ENCODE results near the gene SMIM10L2A. TPM values are rescaled to one million over a fixed set of nuclear protein-coding genes. Genes with fewer than 3 reads are reported as not detected.

The SMIM10L2A gene
- total and polyA plus RNA-seq, 2 experiments from 2014 or later = 1.4 to 5.6 TPM

DNA sequence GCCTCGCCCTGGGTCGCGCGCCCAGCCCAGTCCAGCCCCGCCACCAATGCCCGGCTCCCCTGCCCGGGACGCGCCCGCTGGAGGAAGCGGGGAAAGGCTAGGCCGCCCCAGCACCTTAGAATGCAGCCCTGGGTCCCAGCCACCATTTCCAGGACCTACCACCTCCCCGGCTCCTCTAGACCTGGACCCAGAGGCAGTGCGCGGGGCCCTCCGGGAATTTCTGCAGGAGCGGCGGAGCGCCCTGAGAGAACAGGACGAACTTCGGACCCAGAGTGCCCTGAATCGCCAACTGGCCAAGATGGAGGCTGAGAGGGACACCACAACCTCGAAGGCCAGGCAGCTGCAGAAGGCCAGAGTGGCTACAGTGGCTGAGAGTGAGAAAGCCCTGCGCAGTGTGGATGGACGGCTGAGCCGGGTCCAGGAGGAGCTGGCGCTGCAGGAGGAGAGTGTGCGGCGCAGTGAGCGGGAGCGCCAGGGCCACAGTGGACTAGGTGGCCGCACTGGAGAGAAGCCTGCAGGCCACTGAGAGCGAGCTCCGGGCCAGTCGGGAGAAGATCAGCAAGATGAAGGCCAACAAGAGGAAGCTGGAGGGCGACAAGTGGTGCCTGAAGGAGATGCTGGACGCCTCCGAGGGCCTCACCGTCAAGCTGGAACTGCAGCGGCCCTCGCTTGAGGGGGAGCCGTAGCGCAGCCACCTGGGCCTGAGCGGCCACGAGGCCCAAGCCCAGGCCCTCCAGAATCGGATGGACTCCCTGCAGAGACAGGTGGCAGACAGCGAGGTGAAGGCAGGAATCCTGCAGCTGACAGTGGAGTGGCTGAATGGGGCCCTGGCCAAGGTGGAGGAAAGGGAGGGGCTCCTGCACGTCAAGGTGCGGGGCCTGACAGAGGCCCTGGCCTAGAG is 15.5 kb downstream of the SMIM10L2A start:
- H3F3A ChIP-seq (replicated peaks; ENCODE audit: low read depth) = no peaks in the 10 kb centered on the region
- TF ChIP-seq POLR2AphosphoS5 (IDR thresholded peaks at IDR 0.05; ENCODE audit: low read depth) (no peak), JUNB (IDR thresholded peaks at IDR 0.05; ENCODE audit: unreplicated experiment) (no peak)
- TF ChIP-seq, protein P1, sequence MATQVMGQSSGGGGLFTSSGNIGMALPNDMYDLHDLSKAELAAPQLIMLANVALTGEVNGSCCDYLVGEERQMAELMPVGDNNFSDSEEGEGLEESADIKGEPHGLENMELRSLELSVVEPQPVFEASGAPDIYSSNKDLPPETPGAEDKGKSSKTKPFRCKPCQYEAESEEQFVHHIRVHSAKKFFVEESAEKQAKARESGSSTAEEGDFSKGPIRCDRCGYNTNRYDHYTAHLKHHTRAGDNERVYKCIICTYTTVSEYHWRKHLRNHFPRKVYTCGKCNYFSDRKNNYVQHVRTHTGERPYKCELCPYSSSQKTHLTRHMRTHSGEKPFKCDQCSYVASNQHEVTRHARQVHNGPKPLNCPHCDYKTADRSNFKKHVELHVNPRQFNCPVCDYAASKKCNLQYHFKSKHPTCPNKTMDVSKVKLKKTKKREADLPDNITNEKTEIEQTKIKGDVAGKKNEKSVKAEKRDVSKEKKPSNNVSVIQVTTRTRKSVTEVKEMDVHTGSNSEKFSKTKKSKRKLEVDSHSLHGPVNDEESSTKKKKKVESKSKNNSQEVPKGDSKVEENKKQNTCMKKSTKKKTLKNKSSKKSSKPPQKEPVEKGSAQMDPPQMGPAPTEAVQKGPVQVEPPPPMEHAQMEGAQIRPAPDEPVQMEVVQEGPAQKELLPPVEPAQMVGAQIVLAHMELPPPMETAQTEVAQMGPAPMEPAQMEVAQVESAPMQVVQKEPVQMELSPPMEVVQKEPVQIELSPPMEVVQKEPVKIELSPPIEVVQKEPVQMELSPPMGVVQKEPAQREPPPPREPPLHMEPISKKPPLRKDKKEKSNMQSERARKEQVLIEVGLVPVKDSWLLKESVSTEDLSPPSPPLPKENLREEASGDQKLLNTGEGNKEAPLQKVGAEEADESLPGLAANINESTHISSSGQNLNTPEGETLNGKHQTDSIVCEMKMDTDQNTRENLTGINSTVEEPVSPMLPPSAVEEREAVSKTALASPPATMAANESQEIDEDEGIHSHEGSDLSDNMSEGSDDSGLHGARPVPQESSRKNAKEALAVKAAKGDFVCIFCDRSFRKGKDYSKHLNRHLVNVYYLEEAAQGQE (IDR thresholded peaks at IDR 0.05; ENCODE audit: unreplicated experiment) = no peak
- H3K9me2 ChIP-seq (ENCODE audit: insufficient read depth) = no peaks in the 10 kb centered on the region
- Mint-ChIP-seq H3K4me1 (no peaks in the 10 kb centered on the region), H3K9me3 (no peaks in the 10 kb centered on the region; the same call in 2 of the 3 replicates), H3K36me3 (ENCODE audit: low read depth) (no peaks in the 10 kb centered on the region), H3K27ac (no peak overlapping the region), H3K4me3 (no peak overlapping the region), H3K27me3 (ENCODE audit: insufficient read depth, low read depth, poor library complexity) (peaks cover 10% of the 10 kb centered on the region)
- no peak overlapping the region for H3K4me2 ChIP-seq
- H3K27me3 ChIP-seq (ENCODE audit: insufficient read depth) = no peaks in the 10 kb centered on the region
- H2AFZ ChIP-seq = no peak overlapping the region
- no peak overlapping the region for H3K4me3 ChIP-seq
- no peaks in the 10 kb centered on the region for H3K4me1 ChIP-seq (ENCODE audit: insufficient read depth)
- no peak for ATAC-seq
- no peaks in the 10 kb centered on the region for H4K20me1 ChIP-seq (replicated peaks; ENCODE audit: insufficient read depth)
- H3K79me2 ChIP-seq (replicated peaks; ENCODE audit: insufficient read depth) = no peaks in the 10 kb centered on the region
- H3K36me3 ChIP-seq (ENCODE audit: insufficient read depth) = no peaks in the 10 kb centered on the region
- no peak overlapping the region for H3K27ac ChIP-seq (ENCODE audit: low read depth)
- DNase-seq (ENCODE audit: low spot score) = no peak

DNA sequence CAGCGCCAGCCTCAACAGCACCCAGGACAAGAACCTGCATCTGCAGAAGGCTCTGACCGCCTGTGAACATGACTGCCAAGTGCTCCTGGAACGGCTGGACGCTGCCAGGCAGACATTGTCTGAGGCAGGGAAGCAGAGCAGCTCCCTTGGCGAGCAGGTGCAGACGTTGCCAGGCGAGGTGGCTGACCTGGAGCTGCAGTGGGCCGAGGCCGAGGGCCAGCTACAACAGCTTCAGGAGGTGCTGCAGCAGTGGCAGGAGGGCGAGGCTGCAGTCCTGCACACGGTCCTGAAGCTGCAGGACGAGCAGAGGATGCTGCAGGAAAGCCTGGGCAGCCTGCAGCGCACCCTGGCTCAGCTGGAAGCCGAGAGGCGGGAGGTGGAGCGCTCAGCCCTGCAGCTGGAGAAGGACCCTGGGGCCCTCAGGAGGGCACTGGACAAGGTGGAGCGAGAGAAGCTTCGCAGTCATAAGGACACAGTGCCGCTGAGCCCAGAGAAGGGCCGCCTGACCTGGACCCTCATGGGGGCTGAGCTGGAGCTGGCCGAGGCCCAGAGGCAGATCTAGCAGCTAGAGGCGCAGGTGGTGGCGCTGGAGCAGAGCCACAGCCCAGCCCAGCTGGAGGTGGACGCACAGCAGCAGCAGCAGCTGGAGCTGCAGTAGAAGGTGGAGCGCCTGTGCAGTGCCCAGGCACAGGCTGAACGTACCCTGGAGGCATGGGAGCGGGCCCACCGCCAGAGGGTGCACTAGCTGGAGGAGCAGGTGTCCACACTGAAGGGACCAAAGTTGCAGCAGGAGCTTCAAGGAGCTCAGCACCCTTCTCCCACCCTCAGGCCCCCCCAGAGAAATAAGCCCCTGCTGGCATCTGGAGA is 16.4 kb downstream of the SMIM10L2A start:
- peak; percentile 38 for DNase-seq (ENCODE audit: low spot score)
- Histone ChIP-seq H3K9me2 (ENCODE audit: insufficient read depth) (no peaks in the 10 kb centered on the region), H3F3A (replicated peaks; ENCODE audit: low read depth) (no peaks in the 10 kb centered on the region), H3K79me2 (replicated peaks; ENCODE audit: insufficient read depth) (no peaks in the 10 kb centered on the region), H3K4me3 (no peak overlapping the region), H2AFZ (no peak overlapping the region), H3K4me1 (ENCODE audit: insufficient read depth) (no peaks in the 10 kb centered on the region), H4K20me1 (replicated peaks; ENCODE audit: insufficient read depth) (no peaks in the 10 kb centered on the region), H3K27me3 (ENCODE audit: insufficient read depth) (no peaks in the 10 kb centered on the region), H3K27ac (ENCODE audit: low read depth) (no peak overlapping the region), H3K36me3 (ENCODE audit: insufficient read depth) (no peaks in the 10 kb centered on the region), H3K4me2 (no peak overlapping the region)
- Mint-ChIP-seq H3K27me3 (ENCODE audit: insufficient read depth, low read depth, poor library complexity) (peaks cover 4% of the 10 kb centered on the region), H3K9me3 (no peaks in the 10 kb centered on the region; the same call in 2 of the 3 replicates), H3K27ac (no peak overlapping the region), H3K4me1 (no peaks in the 10 kb centered on the region), H3K36me3 (ENCODE audit: low read depth) (no peaks in the 10 kb centered on the region), H3K4me3 (no peak overlapping the region)
- peak; percentile 78 for ATAC-seq
- no peak for TF ChIP-seq JUNB (IDR thresholded peaks at IDR 0.05; ENCODE audit: unreplicated experiment)
- TF ChIP-seq, protein P2, sequence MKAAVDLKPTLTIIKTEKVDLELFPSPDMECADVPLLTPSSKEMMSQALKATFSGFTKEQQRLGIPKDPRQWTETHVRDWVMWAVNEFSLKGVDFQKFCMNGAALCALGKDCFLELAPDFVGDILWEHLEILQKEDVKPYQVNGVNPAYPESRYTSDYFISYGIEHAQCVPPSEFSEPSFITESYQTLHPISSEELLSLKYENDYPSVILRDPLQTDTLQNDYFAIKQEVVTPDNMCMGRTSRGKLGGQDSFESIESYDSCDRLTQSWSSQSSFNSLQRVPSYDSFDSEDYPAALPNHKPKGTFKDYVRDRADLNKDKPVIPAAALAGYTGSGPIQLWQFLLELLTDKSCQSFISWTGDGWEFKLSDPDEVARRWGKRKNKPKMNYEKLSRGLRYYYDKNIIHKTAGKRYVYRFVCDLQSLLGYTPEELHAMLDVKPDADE (IDR thresholded peaks at IDR 0.05) = no peak
- TF ChIP-seq, protein P3, sequence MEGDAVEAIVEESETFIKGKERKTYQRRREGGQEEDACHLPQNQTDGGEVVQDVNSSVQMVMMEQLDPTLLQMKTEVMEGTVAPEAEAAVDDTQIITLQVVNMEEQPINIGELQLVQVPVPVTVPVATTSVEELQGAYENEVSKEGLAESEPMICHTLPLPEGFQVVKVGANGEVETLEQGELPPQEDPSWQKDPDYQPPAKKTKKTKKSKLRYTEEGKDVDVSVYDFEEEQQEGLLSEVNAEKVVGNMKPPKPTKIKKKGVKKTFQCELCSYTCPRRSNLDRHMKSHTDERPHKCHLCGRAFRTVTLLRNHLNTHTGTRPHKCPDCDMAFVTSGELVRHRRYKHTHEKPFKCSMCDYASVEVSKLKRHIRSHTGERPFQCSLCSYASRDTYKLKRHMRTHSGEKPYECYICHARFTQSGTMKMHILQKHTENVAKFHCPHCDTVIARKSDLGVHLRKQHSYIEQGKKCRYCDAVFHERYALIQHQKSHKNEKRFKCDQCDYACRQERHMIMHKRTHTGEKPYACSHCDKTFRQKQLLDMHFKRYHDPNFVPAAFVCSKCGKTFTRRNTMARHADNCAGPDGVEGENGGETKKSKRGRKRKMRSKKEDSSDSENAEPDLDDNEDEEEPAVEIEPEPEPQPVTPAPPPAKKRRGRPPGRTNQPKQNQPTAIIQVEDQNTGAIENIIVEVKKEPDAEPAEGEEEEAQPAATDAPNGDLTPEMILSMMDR (conservative IDR thresholded peaks at IDR 0.05; ENCODE audit: low read depth in 2 of 2) = peak; percentile 25 to 51; a peak in 3 of 4 replicates

All from GM23338 (cell line).